Measurements from ENCODE around the gene SOX18.

Gene SOX18

DNA sequence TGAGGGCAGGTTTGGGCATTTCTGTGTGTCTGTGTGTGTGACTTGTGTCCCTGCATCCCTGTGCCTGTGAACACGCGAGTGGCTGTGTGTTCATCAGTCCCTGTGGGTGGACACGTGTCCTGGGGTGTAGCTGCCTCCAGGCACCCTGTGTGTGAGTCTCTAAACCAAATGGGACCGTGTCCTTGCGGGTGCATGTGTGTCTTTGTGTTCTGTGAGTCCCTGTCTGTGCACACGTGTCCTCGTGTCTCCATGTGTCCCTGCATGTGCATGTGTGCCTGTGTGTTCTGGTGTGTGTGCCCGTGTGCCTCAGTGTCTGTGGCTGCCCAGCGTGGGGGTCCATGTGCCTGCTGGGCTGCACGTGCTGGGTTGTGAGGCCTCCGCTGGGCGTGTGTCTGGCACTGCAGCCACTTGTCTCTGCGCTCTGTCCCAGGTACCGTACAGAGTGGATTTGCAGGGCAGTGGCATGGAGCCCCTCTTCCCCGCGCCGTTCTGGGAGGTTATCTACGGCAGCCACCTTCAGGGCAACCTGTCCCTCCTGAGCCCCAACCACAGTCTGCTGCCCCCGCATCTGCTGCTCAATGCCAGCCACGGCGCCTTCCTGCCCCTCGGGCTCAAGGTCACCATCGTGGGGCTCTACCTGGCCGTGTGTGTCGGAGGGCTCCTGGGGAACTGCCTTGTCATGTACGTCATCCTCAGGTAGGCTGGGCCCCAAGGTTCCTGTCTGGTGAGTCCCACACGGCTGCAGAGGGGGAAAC is 43.0 kb upstream of the SOX18 start:
- H3K4me1 ChIP-seq (ENCODE audit: insufficient read depth, low read length, poor library complexity, severe bottlenecking) = no peaks in the 10 kb centered on the region
- H3K27me3 ChIP-seq (ENCODE audit: insufficient read depth, low read length, poor library complexity, severe bottlenecking) = no peaks in the 10 kb centered on the region
- no peak overlapping the region for H3K9ac ChIP-seq (ENCODE audit: low read depth, low read length, poor library complexity, severe bottlenecking)
- TF ChIP-seq EZH2phosphoT487 (IDR thresholded peaks at IDR 0.05; ENCODE audit: borderline replicate concordance) = no peak
- TF ChIP-seq, protein P1, sequence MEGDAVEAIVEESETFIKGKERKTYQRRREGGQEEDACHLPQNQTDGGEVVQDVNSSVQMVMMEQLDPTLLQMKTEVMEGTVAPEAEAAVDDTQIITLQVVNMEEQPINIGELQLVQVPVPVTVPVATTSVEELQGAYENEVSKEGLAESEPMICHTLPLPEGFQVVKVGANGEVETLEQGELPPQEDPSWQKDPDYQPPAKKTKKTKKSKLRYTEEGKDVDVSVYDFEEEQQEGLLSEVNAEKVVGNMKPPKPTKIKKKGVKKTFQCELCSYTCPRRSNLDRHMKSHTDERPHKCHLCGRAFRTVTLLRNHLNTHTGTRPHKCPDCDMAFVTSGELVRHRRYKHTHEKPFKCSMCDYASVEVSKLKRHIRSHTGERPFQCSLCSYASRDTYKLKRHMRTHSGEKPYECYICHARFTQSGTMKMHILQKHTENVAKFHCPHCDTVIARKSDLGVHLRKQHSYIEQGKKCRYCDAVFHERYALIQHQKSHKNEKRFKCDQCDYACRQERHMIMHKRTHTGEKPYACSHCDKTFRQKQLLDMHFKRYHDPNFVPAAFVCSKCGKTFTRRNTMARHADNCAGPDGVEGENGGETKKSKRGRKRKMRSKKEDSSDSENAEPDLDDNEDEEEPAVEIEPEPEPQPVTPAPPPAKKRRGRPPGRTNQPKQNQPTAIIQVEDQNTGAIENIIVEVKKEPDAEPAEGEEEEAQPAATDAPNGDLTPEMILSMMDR (conservative IDR thresholded peaks at IDR 0.05; ENCODE audit: low read length) = no peak
- no peaks in the 10 kb centered on the region for H3K9me3 ChIP-seq (ENCODE audit: insufficient read depth, low read depth, low read length)
- H2AFZ ChIP-seq (ENCODE audit: low read length) = no peak overlapping the region
- H3K4me3 ChIP-seq (ENCODE audit: low read length, poor library complexity, severe bottlenecking) = no peak overlapping the region
- no peaks in the 10 kb centered on the region for H3K36me3 ChIP-seq (ENCODE audit: insufficient read depth, low read length)
- H4K20me1 ChIP-seq (ENCODE audit: insufficient read depth, low read length, poor library complexity, severe bottlenecking) = no peaks in the 10 kb centered on the region
- no peak overlapping the region for H3K4me2 ChIP-seq (ENCODE audit: low read depth, low read length, poor library complexity, severe bottlenecking)
- no peaks in the 10 kb centered on the region for H3F3A ChIP-seq (ENCODE audit: low read depth)
- H3K79me2 ChIP-seq (ENCODE audit: insufficient read depth, low read length) = no peaks in the 10 kb centered on the region
- no peaks in the 10 kb centered on the region for H3K9me2 ChIP-seq (replicated peaks; ENCODE audit: low read depth, low read length)

GRCh38 chr20:64091770-64092169 is 42.3 kb upstream of the SOX18 start:
- H3K27me3 ChIP-seq (ENCODE audit: insufficient read depth, low read length, poor library complexity, severe bottlenecking) = no peaks in the 10 kb centered on the region
- no peak for TF ChIP-seq EZH2phosphoT487 (IDR thresholded peaks at IDR 0.05; ENCODE audit: borderline replicate concordance)
- no peaks in the 10 kb centered on the region for H3F3A ChIP-seq (ENCODE audit: low read depth)
- H3K4me2 ChIP-seq (ENCODE audit: low read depth, low read length, poor library complexity, severe bottlenecking) = no peak overlapping the region
- H4K20me1 ChIP-seq (ENCODE audit: insufficient read depth, low read length, poor library complexity, severe bottlenecking) = no peaks in the 10 kb centered on the region
- H3K4me1 ChIP-seq (ENCODE audit: insufficient read depth, low read length, poor library complexity, severe bottlenecking) = no peaks in the 10 kb centered on the region
- no peaks in the 10 kb centered on the region for H3K79me2 ChIP-seq (ENCODE audit: insufficient read depth, low read length)
- H2AFZ ChIP-seq (ENCODE audit: low read length) = no peak overlapping the region
- no peaks in the 10 kb centered on the region for H3K9me3 ChIP-seq (ENCODE audit: insufficient read depth, low read depth, low read length)
- no peaks in the 10 kb centered on the region for H3K9me2 ChIP-seq (replicated peaks; ENCODE audit: low read depth, low read length)
- no peak overlapping the region for H3K4me3 ChIP-seq (ENCODE audit: low read length, poor library complexity, severe bottlenecking)
- H3K36me3 ChIP-seq (ENCODE audit: insufficient read depth, low read length) = no peaks in the 10 kb centered on the region
- no peak overlapping the region for H3K9ac ChIP-seq (ENCODE audit: low read depth, low read length, poor library complexity, severe bottlenecking)

DNA sequence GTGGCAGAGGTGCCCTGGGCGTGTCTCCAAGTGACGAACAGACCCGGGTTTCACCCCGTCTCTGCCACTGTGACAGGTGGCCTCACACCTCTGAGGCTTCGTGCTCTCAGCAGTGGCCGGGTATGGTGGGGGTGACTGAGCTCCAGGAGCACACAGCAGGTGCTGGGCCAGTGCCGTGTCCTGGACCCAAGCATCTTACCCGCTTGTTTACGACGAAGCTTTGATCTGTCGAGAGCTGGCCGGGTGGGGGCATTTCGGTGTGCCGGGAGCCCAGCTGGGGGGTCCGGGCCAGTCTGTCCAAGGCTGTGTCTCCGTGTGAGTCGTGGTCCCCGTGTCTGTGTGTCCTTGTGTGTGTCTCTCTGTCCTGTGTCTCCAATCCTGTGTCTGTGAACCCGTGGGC is 41.9 kb upstream of the SOX18 start:
- Histone ChIP-seq H3K9me2 (replicated peaks; ENCODE audit: low read depth, low read length) (no peaks in the 10 kb centered on the region), H3K4me2 (ENCODE audit: low read depth, low read length, poor library complexity, severe bottlenecking) (no peak overlapping the region)

More for the DNA sequence above, 41.9 kb upstream of the SOX18 start:
- Histone ChIP-seq H4K20me1 (ENCODE audit: insufficient read depth, low read length, poor library complexity, severe bottlenecking) (no peaks in the 10 kb centered on the region), H3K4me3 (ENCODE audit: low read length, poor library complexity, severe bottlenecking) (no peak overlapping the region), H3K27me3 (ENCODE audit: insufficient read depth, low read length, poor library complexity, severe bottlenecking) (no peaks in the 10 kb centered on the region), H2AFZ (ENCODE audit: low read length) (no peak overlapping the region), H3K9me3 (ENCODE audit: insufficient read depth, low read depth, low read length) (no peaks in the 10 kb centered on the region), H3K9ac (ENCODE audit: low read depth, low read length, poor library complexity, severe bottlenecking) (no peak overlapping the region), H3K36me3 (ENCODE audit: insufficient read depth, low read length) (no peaks in the 10 kb centered on the region), H3K79me2 (ENCODE audit: insufficient read depth, low read length) (no peaks in the 10 kb centered on the region), H3K4me1 (ENCODE audit: insufficient read depth, low read length, poor library complexity, severe bottlenecking) (no peaks in the 10 kb centered on the region), H3F3A (ENCODE audit: low read depth) (no peaks in the 10 kb centered on the region)
- TF ChIP-seq, protein P1 (conservative IDR thresholded peaks at IDR 0.05; ENCODE audit: low read length) = no peak
- TF ChIP-seq EZH2phosphoT487 (IDR thresholded peaks at IDR 0.05; ENCODE audit: borderline replicate concordance) = no peak
